SK-N-MC (cell line): ENCODE results near the gene TERB1.
A peak's percentile ranks its signal among the peaks of the same experiment; 100 is the strongest.

Experiments used
- DNase-seq: peaks from one replicate; pipeline ENCODE4 v3.0.0-alpha.2; 2011; ENCODE audit warnings: low read depth, low spot score
- H3K27ac ChIP-seq: fragments of 200-600 bp; sonication (generic); 2 replicates; pipeline ENCODE4 v1.5.1; 2016; ENCODE audit warnings: mixed run types
- H3K36me3 ChIP-seq: fragments of 200-600 bp; sonication (generic); 2 replicates; pipeline ENCODE4 v1.6.1; 2017; ENCODE audit warnings: antibody characterized with exemption, low read length, mixed read lengths; ENCODE audit not compliant: insufficient read depth
- H3K4me3 ChIP-seq: fragments of 200-600 bp; sonication (generic); 2 replicates; pipeline ENCODE4 v1.5.1; 2016
- H3K9ac ChIP-seq: fragments of 200-600 bp; sonication (generic); 2 replicates; pipeline ENCODE4 v1.8.0; 2017; ENCODE audit warnings: mixed run types, mixed read lengths; ENCODE audit not compliant: insufficient read length
- H3K9me3 ChIP-seq: fragments of 200-600 bp; sonication (generic); 2 replicates; pipeline ENCODE4 v1.6.1; 2017; ENCODE audit warnings: low read depth, mild to moderate bottlenecking, antibody characterized with exemption, low read length, moderate library complexity, mixed read lengths
- EZH2 ChIP-seq: fragments of 200-600 bp; sonication (generic); IDR thresholded peaks from one replicate; pipeline ENCODE4 v1.6.1; 2017; ENCODE audit warnings: antibody characterized with exemption
- FOXP2 ChIP-seq: optimal IDR thresholded peaks from 2 replicates; pipeline ENCODE3; 2011; ENCODE audit warnings: mild to moderate bottlenecking, moderate library complexity; ENCODE audit not compliant: insufficient read depth; ENCODE audit errors: extremely low read length, control extremely low read depth
- POLR2AphosphoS5 ChIP-seq: IDR thresholded peaks from 2 replicates; pipeline ENCODE4 v1.6.1; 2012; ENCODE audit warnings: mild to moderate bottlenecking, low read depth, low read length, borderline replicate concordance

TERB1 gene

GRCh38 chr16:66834746-66835145, 33.4 kb upstream of the TERB1 start:
- no peak overlapping the region for H3K4me3 ChIP-seq
- no peaks in the 10 kb centered on the region for H3K36me3 ChIP-seq
- TF ChIP-seq FOXP2, result no peak
- no peak for TF ChIP-seq EZH2
- no peak for TF ChIP-seq POLR2AphosphoS5
- H3K9ac ChIP-seq, result no peak overlapping the region
- no peak for DNase-seq
- no peak overlapping the region for H3K27ac ChIP-seq
- no peaks in the 10 kb centered on the region for H3K9me3 ChIP-seq

GRCh38 chr16:66832661-66833305, 31.4 kb upstream of the TERB1 start:
- Histone ChIP-seq H3K9me3 (no peaks in the 10 kb centered on the region), H3K9ac (no peak overlapping the region), H3K27ac (no peak overlapping the region), H3K4me3 (no peak overlapping the region), H3K36me3 (peaks cover 3% of the 10 kb centered on the region)
- no peak for DNase-seq
- no peak for TF ChIP-seq POLR2AphosphoS5
- TF ChIP-seq FOXP2, result no peak
- no peak for TF ChIP-seq EZH2

- no peak for TF ChIP-seq FOXP2
- TF ChIP-seq POLR2AphosphoS5, result no peak
- no peak for TF ChIP-seq EZH2
- no peak for DNase-seq
- Histone ChIP-seq H3K9ac (no peak overlapping the region), H3K9me3 (no peaks in the 10 kb centered on the region), H3K27ac (no peak overlapping the region), H3K4me3 (no peak overlapping the region), H3K36me3 (peaks cover 7% of the 10 kb centered on the region)
These were observed 30.8 kb upstream of the TERB1 start for GRCh38 chr16:66832190-66832589.

GRCh38 chr16:66830422-66831404, 29.3 kb upstream of the TERB1 start, which contains the start of gene NAE1:
Gene NAE1 (minus strand): TSS chr16:66830976. CDS start chr16:66830899, 77 bp downstream.
- Histone ChIP-seq H3K4me3 (peak within 1 kb of the TSS; percentile 81), H3K36me3 (peaks cover 16% of the 10 kb centered on the region), H3K9ac (peak within 1 kb of the TSS; percentile 89), H3K27ac (peak within 1 kb of the TSS; percentile 62; the same call in 1 of the 2 replicates), H3K9me3 (no peaks in the 10 kb centered on the region)
- TF ChIP-seq POLR2AphosphoS5 (peak; percentile 87), FOXP2 (no peak), EZH2 (no peak)
- no peak for DNase-seq

- Histone ChIP-seq H3K9me3 (no peaks in the 10 kb centered on the region), H3K9ac (no peak overlapping the region), H3K4me3 (no peak overlapping the region), H3K27ac (no peak overlapping the region), H3K36me3 (peaks cover 48% of the 10 kb centered on the region)
- DNase-seq, result no peak
- TF ChIP-seq EZH2 (no peak), FOXP2 (no peak)
These were observed 22.6 kb upstream of the TERB1 start for GRCh38 chr16:66824006-66824405.

- H3K36me3 ChIP-seq, result peaks cover 51% of the 10 kb centered on the region
These were observed 13.3 kb upstream of the TERB1 start for GRCh38 chr16:66814734-66815133.

GRCh38 chr16:66811043-66811442, 9.7 kb upstream of the TERB1 start:
- Histone ChIP-seq H3K9ac (no peak overlapping the region), H3K36me3 (peaks cover 39% of the 10 kb centered on the region), H3K9me3 (no peaks in the 10 kb centered on the region), H3K27ac (no peak overlapping the region), H3K4me3 (no peak overlapping the region)
- TF ChIP-seq EZH2 (no peak), POLR2AphosphoS5 (no peak), FOXP2 (no peak)
- no peak for DNase-seq

More at GRCh38 chr16:66814734-66815133, 13.3 kb upstream of the TERB1 start:
- Histone ChIP-seq H3K27ac (no peak overlapping the region), H3K4me3 (no peak overlapping the region), H3K9ac (no peak overlapping the region), H3K9me3 (no peaks in the 10 kb centered on the region)
- DNase-seq, result no peak
- TF ChIP-seq POLR2AphosphoS5, result no peak
- TF ChIP-seq FOXP2, result no peak
- TF ChIP-seq EZH2, result no peak

GRCh38 chr16:66810391-66810790, 9.0 kb upstream of the TERB1 start:
- DNase-seq, result no peak
- no peak overlapping the region for H3K27ac ChIP-seq
- no peak overlapping the region for H3K4me3 ChIP-seq
- no peak for TF ChIP-seq POLR2AphosphoS5
- no peak for TF ChIP-seq EZH2
- TF ChIP-seq FOXP2, result no peak
- H3K36me3 ChIP-seq, result peaks cover 40% of the 10 kb centered on the region
- no peaks in the 10 kb centered on the region for H3K9me3 ChIP-seq
- no peak overlapping the region for H3K9ac ChIP-seq

- H3K27ac ChIP-seq, result no peak overlapping the region
- no peak overlapping the region for H3K4me3 ChIP-seq
- TF ChIP-seq EZH2 (no peak), POLR2AphosphoS5 (no peak), FOXP2 (no peak)
- peaks cover 46% of the 10 kb centered on the region for H3K36me3 ChIP-seq
- H3K9me3 ChIP-seq, result no peaks in the 10 kb centered on the region
- DNase-seq, result no peak
- H3K9ac ChIP-seq, result no peak overlapping the region
These were observed 8.4 kb upstream of the TERB1 start for GRCh38 chr16:66809765-66810164.
